Breast epithelium (tissue), 4 donors: ENCODE measurements around the gene CNTNAP2. TPM values are rescaled to one million over a fixed set of nuclear protein-coding genes. Genes with fewer than 3 reads are reported as not detected.

ENCODE experiments used
- DNase-seq, 2 donors: peaks; one replicate each; pipeline ENCODE4 v3.0.0-alpha.2; 2019; ENCODE audit warnings: low spot score in 2 of 2
- H3K27ac ChIP-seq, 2 donors: fragments of 200-600 bp; sonication (generic) in 1 of 2; one replicate each; pipeline ENCODE4 v1.5.1; 2016 to 2019; ENCODE audit warnings: mild to moderate bottlenecking in 1 of 2
- H3K27me3 ChIP-seq, 2 donors: fragments of 200-600 bp; sonication (generic) in 1 of 2; one replicate each; pipeline versions ENCODE4 v1.5.1 to v1.6.0; 2017 to 2019; ENCODE audit warnings: control low read depth in 1 of 2, mild to moderate bottlenecking in 1 of 2
- H3K36me3 ChIP-seq: fragments of 200-600 bp; one replicate; pipeline ENCODE4 v1.5.1; 2019
- H3K4me1 ChIP-seq, 2 donors: fragments of 200-600 bp; sonication (generic); one replicate each; pipeline ENCODE4 v1.5.1; 2016 to 2019; ENCODE audit warnings: control low read depth in 1 of 2
- H3K4me3 ChIP-seq, 3 donors: fragments of 200-600 bp; sonication (generic); 1 replicate in 2 of 3; 2 replicates in 1 of 3; pipeline ENCODE4 v1.5.1; 2016 to 2019; ENCODE audit warnings: mild to moderate bottlenecking in 3 of 3, moderate library complexity in 2 of 3
- H3K9me3 ChIP-seq, 2 donors: fragments of 200-600 bp; sonication (generic) in 1 of 2; one replicate each; pipeline ENCODE4 v1.5.1; 2016 to 2019; ENCODE audit warnings: control low read depth in 1 of 2
- POLR2A ChIP-seq: fragments of 450-650 bp; IDR thresholded peaks from one replicate; pipeline ENCODE4 v1.6.1; 2016; ENCODE audit warnings: antibody characterized with exemption, mild to moderate bottlenecking, moderate library complexity
- POLR2AphosphoS5 ChIP-seq, 3 donors: sonication (generic); formaldehyde crosslinking; IDR thresholded peaks; one replicate each; pipeline ENCODE4 v1.6.1; 2017; ENCODE audit warnings: antibody characterized with exemption in 3 of 3
- intact Hi-C: fragments of 100-400 bp; cut with DNase I; formaldehyde crosslinking; loops from one replicate; pipeline ENCODE4 v1.15.1; 2023; ENCODE audit warnings: low total_unique reads
- total RNA-seq, 3 donors: library from RNA; depleted of rRNA; stranded (reverse); fragments of >200 nt; gene quantifications; one replicate each; pipeline ENCODE4 v1.1.0, GENCODE V29; 2016
- TF ChIP-seq, protein P1 (sequence below), 3 donors: fragments of 450-650 bp; IDR thresholded peaks; one replicate each; pipeline ENCODE4 v1.5.1; 2016 to 2017; ENCODE audit warnings: antibody characterized with exemption in 3 of 3, mild to moderate bottlenecking in 3 of 3, moderate library complexity in 3 of 3

CNTNAP2 gene
- total RNA-seq, 3 donors from 2014 or later, result 0.29 to 0.66 TPM; not detected in 1

DNA sequence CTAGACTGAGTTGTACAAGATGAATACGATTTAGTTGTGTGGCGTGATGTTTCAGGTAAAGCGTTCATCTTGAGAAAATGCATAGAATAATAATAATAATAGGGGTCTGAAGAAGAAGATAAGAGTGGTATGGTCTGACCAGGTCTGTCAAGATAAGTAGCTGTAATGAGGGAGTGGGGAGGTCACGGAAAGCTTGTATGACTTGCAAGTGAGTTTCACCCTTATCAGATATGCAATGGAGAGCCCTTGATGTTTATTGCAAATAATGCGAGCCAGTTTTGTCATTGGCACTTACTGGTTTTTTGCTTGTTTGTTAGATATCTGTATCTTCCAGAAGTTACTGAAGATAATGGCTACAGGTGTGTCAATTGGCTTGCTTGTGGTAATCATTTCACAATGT, 611.5 kb downstream of the CNTNAP2 start:
- no peak for TF ChIP-seq POLR2A
- TF ChIP-seq, protein P1, sequence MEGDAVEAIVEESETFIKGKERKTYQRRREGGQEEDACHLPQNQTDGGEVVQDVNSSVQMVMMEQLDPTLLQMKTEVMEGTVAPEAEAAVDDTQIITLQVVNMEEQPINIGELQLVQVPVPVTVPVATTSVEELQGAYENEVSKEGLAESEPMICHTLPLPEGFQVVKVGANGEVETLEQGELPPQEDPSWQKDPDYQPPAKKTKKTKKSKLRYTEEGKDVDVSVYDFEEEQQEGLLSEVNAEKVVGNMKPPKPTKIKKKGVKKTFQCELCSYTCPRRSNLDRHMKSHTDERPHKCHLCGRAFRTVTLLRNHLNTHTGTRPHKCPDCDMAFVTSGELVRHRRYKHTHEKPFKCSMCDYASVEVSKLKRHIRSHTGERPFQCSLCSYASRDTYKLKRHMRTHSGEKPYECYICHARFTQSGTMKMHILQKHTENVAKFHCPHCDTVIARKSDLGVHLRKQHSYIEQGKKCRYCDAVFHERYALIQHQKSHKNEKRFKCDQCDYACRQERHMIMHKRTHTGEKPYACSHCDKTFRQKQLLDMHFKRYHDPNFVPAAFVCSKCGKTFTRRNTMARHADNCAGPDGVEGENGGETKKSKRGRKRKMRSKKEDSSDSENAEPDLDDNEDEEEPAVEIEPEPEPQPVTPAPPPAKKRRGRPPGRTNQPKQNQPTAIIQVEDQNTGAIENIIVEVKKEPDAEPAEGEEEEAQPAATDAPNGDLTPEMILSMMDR (IDR thresholded peaks at IDR 0.05), result no peak
- TF ChIP-seq POLR2AphosphoS5 (IDR thresholded peaks at IDR 0.05), result no peak
- Histone ChIP-seq H3K4me1 (no peaks in the 10 kb centered on the region), H3K27me3 (no peaks in the 10 kb centered on the region), H3K36me3 (no peaks in the 10 kb centered on the region), H3K27ac (no peak overlapping the region), H3K4me3 (no peak overlapping the region), H3K9me3 (no peaks in the 10 kb centered on the region)
- no peak for DNase-seq
- intact Hi-C loops, result no loop called here

DNA sequence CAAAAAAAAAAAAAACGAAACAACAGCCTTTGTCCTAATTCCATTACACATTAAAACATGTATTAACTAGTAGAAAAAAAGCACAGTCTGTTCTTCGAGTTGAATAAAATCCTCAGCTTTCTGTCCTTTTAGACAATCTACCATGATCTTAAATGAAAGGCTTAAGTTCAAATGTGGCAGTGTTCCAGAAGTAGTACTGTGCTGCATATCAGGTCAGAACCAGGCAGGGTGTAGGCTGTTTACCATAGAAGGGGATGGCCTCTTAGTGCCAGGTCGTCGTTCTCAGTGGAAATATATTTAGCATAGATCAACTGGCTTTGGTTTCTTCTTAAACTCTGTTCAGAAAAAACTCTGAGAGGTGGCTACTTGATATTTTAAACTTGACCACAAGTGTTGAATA, 612.0 kb downstream of the CNTNAP2 start:
- Histone ChIP-seq H3K4me3 (no peak overlapping the region), H3K4me1 (no peaks in the 10 kb centered on the region), H3K27ac (no peak overlapping the region), H3K36me3 (no peaks in the 10 kb centered on the region), H3K27me3 (no peaks in the 10 kb centered on the region), H3K9me3 (no peaks in the 10 kb centered on the region)
- intact Hi-C loops, result no loop called here
- no peak for TF ChIP-seq POLR2AphosphoS5 (IDR thresholded peaks at IDR 0.05)
- TF ChIP-seq POLR2A, result no peak
- TF ChIP-seq, protein P1 (IDR thresholded peaks at IDR 0.05), result no peak
- DNase-seq, result no peak

DNA sequence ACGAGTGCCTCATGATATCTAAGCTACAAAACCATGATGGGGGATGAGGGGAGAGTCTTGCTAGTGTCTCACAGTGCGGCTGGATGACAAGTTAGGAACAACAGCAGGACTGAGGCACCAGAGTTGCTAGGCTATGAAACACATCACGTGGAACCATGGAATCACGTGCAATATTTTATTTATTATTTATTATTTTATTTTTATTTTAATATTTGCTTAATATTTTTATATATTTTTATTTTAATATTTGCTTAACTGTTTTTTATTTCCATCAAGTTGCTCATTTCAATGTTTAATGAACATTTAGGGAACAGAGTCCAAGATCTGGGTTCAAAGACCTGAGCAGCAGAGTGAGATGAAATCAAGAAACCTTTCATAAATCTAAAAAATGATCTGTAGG, 614.6 kb downstream of the CNTNAP2 start:
- intact Hi-C loops, result no loop called here
- H3K27ac ChIP-seq, result no peak overlapping the region
- H3K9me3 ChIP-seq, result no peaks in the 10 kb centered on the region
- no peaks in the 10 kb centered on the region for H3K4me1 ChIP-seq
- H3K27me3 ChIP-seq, result no peaks in the 10 kb centered on the region
- H3K4me3 ChIP-seq, result no peak overlapping the region
- DNase-seq, result no peak
- no peaks in the 10 kb centered on the region for H3K36me3 ChIP-seq
- TF ChIP-seq POLR2A, result no peak
- TF ChIP-seq POLR2AphosphoS5 (IDR thresholded peaks at IDR 0.05), result no peak
- TF ChIP-seq, protein P1 (IDR thresholded peaks at IDR 0.05), result no peak

DNA sequence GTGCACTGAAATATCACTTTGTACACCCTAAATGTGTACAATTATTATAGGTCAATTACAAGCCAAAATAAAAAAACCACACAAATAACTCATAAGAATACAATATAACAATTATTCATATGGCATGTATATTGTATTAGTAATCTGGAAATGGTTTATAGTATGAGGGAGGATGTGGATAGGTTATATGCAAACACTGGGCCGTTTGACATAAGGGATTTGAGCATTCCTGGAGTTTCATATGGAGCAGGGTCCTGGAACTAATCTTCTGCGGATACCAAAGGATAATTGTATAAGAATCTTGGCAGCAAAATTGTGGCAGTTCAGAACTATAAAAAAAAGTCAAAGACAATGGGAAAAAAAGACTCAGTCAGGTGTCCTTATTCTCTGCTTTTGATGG, 619.4 kb downstream of the CNTNAP2 start:
- TF ChIP-seq POLR2AphosphoS5 (IDR thresholded peaks at IDR 0.05), result no peak
- TF ChIP-seq POLR2A, result no peak
- TF ChIP-seq, protein P1 (IDR thresholded peaks at IDR 0.05), result no peak
- Histone ChIP-seq H3K9me3 (peaks cover 3 to 16% of the 10 kb centered on the region in 2 donors), H3K27me3 (no peaks in the 10 kb centered on the region), H3K4me1 (no peaks in the 10 kb centered on the region), H3K4me3 (no peak overlapping the region), H3K36me3 (no peaks in the 10 kb centered on the region), H3K27ac (no peak overlapping the region)
- no peak for DNase-seq
- intact Hi-C loops, result no loop called here

DNA sequence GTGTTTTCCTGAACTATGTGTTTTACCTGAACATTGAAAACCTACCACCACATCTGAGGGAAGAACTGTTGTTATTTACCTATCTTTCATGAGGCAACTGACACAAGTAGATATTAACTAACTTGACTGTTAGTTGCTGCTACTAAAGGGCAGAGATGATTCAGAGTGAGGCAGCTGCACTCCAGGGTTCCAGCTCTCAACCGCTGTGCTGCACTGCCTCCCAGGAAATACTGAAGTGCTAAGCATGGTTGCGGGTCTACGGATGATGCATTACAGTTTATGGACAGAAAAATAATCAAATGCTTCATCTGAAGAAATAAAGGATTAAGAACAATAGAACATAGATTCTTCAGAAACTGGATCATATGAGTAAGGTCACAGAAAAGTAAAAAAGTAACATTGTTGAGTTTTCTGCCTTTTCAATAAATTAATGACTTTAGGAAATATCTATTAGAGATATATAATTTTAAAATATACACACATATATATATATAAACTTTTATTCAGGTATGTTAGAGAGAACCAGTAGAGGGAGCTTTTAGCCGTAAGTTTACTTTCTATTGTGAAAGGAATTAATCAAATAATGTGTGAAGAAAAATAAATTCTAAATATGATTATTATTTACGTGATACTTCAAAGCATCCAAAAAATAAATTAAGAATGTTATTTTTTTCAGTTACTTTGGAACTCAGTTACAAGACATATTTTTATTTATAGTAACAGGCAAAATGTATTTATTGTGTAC, 620.0 kb downstream of the CNTNAP2 start:
- Histone ChIP-seq H3K9me3 (peaks cover 3 to 18% of the 10 kb centered on the region in 2 donors), H3K4me1 (no peaks in the 10 kb centered on the region), H3K27ac (no peak overlapping the region), H3K4me3 (no peak overlapping the region), H3K36me3 (no peaks in the 10 kb centered on the region), H3K27me3 (no peaks in the 10 kb centered on the region)
- DNase-seq, result no peak
- intact Hi-C loops, result no loop called here
- TF ChIP-seq, protein P1 (IDR thresholded peaks at IDR 0.05), result no peak
- TF ChIP-seq POLR2AphosphoS5 (IDR thresholded peaks at IDR 0.05) (no peak), POLR2A (no peak)
